Measurements from ENCODE around the gene CASZ1. TPM values are rescaled to one million over a fixed set of nuclear protein-coding genes. Genes with fewer than 3 reads are reported as not detected.

The CASZ1 gene
- total RNA-seq, 1 experiment from 2014 or later: 11.1 TPM

DNA sequence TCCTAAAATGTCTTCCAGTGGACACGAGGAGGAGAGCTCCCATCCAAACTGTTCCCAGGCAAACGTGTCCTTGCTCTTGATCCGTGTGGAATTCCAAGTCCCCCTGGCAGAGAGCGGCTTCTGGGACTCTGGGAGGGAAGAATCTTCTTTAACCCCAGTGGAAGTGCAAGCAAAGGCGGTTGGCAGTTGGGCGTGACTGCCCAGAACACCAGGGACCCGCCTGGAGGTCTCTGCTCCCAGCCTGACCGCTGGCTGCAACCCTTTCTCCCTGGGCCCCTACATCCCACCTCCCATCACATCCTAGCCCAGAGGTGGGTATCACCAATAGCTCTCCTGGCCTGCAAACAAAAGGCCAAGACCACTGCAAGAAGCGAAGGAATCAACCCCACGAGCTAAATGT is 17.8 kb downstream of the CASZ1 start:
- TF ChIP-seq, protein P1, sequence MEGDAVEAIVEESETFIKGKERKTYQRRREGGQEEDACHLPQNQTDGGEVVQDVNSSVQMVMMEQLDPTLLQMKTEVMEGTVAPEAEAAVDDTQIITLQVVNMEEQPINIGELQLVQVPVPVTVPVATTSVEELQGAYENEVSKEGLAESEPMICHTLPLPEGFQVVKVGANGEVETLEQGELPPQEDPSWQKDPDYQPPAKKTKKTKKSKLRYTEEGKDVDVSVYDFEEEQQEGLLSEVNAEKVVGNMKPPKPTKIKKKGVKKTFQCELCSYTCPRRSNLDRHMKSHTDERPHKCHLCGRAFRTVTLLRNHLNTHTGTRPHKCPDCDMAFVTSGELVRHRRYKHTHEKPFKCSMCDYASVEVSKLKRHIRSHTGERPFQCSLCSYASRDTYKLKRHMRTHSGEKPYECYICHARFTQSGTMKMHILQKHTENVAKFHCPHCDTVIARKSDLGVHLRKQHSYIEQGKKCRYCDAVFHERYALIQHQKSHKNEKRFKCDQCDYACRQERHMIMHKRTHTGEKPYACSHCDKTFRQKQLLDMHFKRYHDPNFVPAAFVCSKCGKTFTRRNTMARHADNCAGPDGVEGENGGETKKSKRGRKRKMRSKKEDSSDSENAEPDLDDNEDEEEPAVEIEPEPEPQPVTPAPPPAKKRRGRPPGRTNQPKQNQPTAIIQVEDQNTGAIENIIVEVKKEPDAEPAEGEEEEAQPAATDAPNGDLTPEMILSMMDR (IDR thresholded peaks at IDR 0.05; ENCODE audit: unreplicated experiment): no peak
- intact Hi-C loops (cut with micrococcal nuclease): no loop called here
- H3K4me1 Mint-ChIP-seq (ENCODE audit: insufficient read depth, unreplicated experiment): no peaks in the 10 kb centered on the region
- no TSS peak for BruUV-seq (replicated peaks)
- ChIA-PET CTCF (interaction anchor here (0.7 kb wide), 2 partner anchors 163 to 290 kb away, joined by 3 read pairs; no protein-coding TSS in a partner anchor), POLR2A (interaction anchor here (0.6 to 3.1 kb wide), 7 partner anchors 13 to 233 kb away, joined by 3 to 18 read pairs (median 4); no protein-coding TSS in a partner anchor)
- H3K27me3 Mint-ChIP-seq (ENCODE audit: insufficient read depth, unreplicated experiment): no peaks in the 10 kb centered on the region
- DNase-seq (ENCODE audit: unreplicated experiment): no peak
- H3K27ac Mint-ChIP-seq (ENCODE audit: low read depth, unreplicated experiment): no peak overlapping the region
- H3K4me3 Mint-ChIP-seq (ENCODE audit: unreplicated experiment): no peak overlapping the region
- H3K36me3 Mint-ChIP-seq (ENCODE audit: insufficient read depth, unreplicated experiment): no peaks in the 10 kb centered on the region
- H3K9me3 Mint-ChIP-seq (ENCODE audit: unreplicated experiment): no peaks in the 10 kb centered on the region

DNA sequence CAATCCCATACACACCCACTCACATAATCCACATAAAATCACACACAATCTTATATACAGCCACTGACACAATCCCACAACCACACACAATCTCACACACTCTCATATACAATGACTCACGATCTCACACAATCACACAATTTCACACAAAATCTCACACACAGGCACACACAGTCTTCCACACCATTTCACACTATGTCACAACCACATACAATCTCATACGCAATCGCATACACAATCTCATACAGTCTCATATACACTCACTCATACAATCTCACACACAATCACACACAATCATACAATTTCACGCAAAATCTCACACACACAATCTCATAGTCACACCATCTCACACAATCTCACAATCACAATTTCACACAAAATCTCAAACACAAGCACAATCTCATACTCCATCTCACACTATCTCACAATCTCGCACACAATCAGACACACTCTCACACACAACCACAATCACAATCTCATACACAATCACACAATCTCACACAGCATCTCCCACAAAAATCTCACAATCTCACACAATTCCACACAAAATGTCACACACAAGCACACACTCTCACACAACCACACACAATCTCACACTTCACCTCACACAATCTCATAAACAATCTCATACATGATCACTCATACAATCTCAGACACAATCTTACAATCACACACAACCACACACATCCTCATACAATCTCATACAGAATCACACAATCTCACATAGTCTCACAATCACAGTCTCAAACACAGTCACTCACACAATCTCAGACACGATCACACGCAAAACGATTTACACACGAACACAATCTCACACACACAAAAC is 18.5 kb downstream of the CASZ1 start:
- no peaks in the 10 kb centered on the region for H3K4me1 Mint-ChIP-seq (ENCODE audit: insufficient read depth, unreplicated experiment)
- ChIA-PET CTCF (no interaction called here), POLR2A (interaction anchor here (0.9 to 3.1 kb wide), 5 partner anchors 12 to 234 kb away, joined by 3 to 18 read pairs (median 4); no protein-coding TSS in a partner anchor)
- intact Hi-C loops (cut with micrococcal nuclease): no loop called here
- H3K27me3 Mint-ChIP-seq (ENCODE audit: insufficient read depth, unreplicated experiment): no peaks in the 10 kb centered on the region
- DNase-seq (ENCODE audit: unreplicated experiment): no peak
- TF ChIP-seq, protein P1 (IDR thresholded peaks at IDR 0.05; ENCODE audit: unreplicated experiment): no peak
- H3K27ac Mint-ChIP-seq (ENCODE audit: low read depth, unreplicated experiment): no peak overlapping the region
- BruUV-seq (replicated peaks): no TSS peak
- H3K4me3 Mint-ChIP-seq (ENCODE audit: unreplicated experiment): no peak overlapping the region
- H3K36me3 Mint-ChIP-seq (ENCODE audit: insufficient read depth, unreplicated experiment): no peaks in the 10 kb centered on the region
- H3K9me3 Mint-ChIP-seq (ENCODE audit: unreplicated experiment): no peaks in the 10 kb centered on the region

DNA sequence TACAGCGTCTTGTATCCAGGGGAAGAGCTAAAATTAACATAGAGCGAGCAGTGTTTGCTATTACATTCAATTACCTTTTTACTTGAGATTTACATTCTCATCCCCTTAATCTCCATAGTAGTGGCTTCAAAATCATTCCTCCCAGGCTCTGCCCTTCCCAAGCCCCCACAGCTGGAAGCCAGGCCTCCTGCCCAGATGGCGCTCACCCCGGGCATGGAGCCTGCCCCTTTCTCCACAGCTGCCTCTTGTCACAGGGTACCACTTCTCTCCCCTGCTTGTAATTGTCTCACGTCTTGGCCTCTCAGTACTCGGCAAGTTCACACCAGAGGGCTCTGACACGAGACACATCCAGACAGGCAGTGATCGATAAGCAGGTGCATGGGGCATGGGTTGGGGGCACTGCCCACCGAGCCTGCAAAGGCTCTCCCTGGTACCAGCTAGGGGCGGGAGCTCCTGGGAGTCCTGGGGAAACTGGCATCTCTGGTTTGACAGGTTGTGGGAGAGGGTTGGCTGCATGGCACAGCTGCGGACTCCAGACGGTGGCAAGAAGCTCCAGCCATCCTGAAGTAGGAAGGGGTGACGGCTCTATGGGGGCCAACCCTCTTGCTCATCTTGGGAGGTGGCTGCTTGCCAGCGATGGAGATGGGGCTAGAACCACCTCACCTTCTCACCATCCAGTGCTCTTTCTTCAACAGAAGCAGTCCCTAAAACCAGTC is 20.1 kb downstream of the CASZ1 start:
- Mint-ChIP-seq H3K4me3 (ENCODE audit: unreplicated experiment) (no peak overlapping the region), H3K4me1 (ENCODE audit: insufficient read depth, unreplicated experiment) (no peaks in the 10 kb centered on the region), H3K27me3 (ENCODE audit: insufficient read depth, unreplicated experiment) (no peaks in the 10 kb centered on the region), H3K9me3 (ENCODE audit: unreplicated experiment) (no peaks in the 10 kb centered on the region), H3K27ac (ENCODE audit: low read depth, unreplicated experiment) (no peak overlapping the region), H3K36me3 (ENCODE audit: insufficient read depth, unreplicated experiment) (no peaks in the 10 kb centered on the region)
- intact Hi-C loops (cut with micrococcal nuclease): no loop called here
- no TSS peak for BruUV-seq (replicated peaks)
- TF ChIP-seq, protein P1 (IDR thresholded peaks at IDR 0.05; ENCODE audit: unreplicated experiment): no peak
- CTCF ChIA-PET: interaction anchor here (0.6 kb wide), 1 partner anchor 20 kb away, joined by 3 read pairs; the partner anchor contains the start of gene CASZ1
- POLR2A ChIA-PET: interaction anchor here (0.7 to 1.4 kb wide), 5 partner anchors 11 to 861 kb away, joined by 3 to 5 read pairs (median 3); no protein-coding TSS in a partner anchor
- DNase-seq (ENCODE audit: unreplicated experiment): no peak

DNA sequence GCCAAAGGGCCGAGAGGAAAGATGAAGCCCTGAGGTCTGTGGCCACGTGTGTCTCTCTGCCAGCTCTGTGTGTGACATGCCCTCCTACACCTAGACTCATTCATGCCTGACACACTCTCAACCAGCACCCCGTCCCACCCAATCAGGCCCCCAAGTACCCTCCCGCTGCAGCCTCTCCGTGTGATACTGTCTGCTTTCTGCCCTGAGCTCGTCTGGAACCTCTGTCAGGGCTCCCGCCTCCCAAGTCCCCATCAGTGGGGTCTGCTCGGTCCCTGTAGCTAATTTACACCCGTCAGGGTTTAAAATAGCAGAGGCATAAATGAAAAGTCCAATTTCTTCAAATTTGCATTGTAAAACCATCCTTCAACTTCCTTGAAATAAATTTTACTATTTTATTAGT is 20.7 kb downstream of the CASZ1 start:
- intact Hi-C loops (cut with micrococcal nuclease): no loop called here

More for the DNA sequence above, 20.7 kb downstream of the CASZ1 start:
- Mint-ChIP-seq H3K27me3 (ENCODE audit: insufficient read depth, unreplicated experiment) (no peaks in the 10 kb centered on the region), H3K9me3 (ENCODE audit: unreplicated experiment) (no peaks in the 10 kb centered on the region), H3K36me3 (ENCODE audit: insufficient read depth, unreplicated experiment) (no peaks in the 10 kb centered on the region), H3K4me3 (ENCODE audit: unreplicated experiment) (no peak overlapping the region), H3K27ac (ENCODE audit: low read depth, unreplicated experiment) (no peak overlapping the region), H3K4me1 (ENCODE audit: insufficient read depth, unreplicated experiment) (no peaks in the 10 kb centered on the region)
- TF ChIP-seq, protein P1 (IDR thresholded peaks at IDR 0.05; ENCODE audit: unreplicated experiment): no peak
- CTCF ChIA-PET: interaction anchor here (0.6 kb wide), 2 partner anchors 21 to 25 kb away, joined by 3 to 5 read pairs; partner anchors contain the start of gene CASZ1
- POLR2A ChIA-PET: interaction anchor here (0.9 to 1.2 kb wide), 2 partner anchors 11 to 15 kb away, joined by 3 read pairs; no protein-coding TSS in a partner anchor
- no TSS peak for BruUV-seq (replicated peaks)
- no peak for DNase-seq (ENCODE audit: unreplicated experiment)

All from MCF 10A (cell line).